NCI-H1417 treated with DMSO at 0.1 percent for 48 hours (cell line): ENCODE results near the gene UNK.
"Not testable (repeated sequence)": the region's sequence is repeated elsewhere in the genome, so short reads cannot be mapped to it uniquely, and the experiment has no call there.

Source experiments
- DNase-seq: peaks from one replicate; lab custom pipeline; 2025; lab: John Stamatoyannopoulos, UW

The UNK gene

DNA sequence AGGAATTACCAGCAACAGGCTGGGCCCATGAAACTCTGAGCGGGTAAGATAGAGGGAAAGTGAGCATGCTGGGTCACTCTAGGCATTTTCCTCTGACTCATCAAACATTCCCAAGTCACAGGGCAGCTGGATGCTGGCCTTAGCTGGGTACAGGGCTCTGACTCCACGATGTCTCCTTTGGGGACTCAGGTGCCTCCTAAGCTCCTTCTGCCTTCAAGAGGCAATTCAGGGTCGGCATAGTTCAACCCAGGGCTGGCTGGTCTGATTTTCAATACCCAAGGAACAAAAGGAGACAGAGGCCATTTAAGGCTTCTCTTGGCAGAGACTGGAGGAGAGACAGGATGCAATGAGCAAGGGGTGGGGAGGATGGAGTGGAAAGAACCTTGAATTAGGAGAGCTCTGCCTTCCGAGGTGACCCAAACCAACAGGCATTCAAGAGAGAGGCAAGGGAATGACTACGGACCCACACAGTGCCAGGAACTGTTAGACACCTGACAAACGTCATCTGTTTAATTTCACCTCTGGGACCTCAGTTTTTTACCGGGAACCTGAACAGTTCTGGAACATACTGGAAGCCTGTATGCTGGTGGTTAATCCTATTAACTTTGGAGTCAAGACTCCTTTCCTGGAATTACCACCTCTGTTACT is 69.6 kb downstream of the UNK start:
- no peak for DNase-seq

DNA sequence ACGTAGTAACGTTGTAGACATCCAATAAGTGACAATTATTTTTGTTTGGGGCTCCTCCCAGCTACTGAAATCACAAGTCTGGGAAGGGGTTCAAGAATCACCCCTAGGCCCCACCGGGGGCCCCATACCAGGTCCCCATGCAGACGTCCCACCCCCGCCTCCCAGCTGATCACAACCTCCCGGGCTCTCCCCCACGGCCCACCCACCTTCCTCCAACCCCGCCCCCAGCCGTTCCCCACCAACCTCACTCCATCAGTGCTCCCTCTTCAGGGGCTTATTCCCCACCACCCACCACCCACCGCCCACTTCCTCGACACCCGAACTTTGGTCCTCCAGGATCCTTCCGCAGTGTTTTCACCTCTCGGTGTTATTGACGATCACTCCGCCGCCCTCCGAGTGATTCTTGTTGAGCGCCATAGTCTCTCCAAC is 70.3 kb downstream of the UNK start:
- DNase-seq: no peak

DNA sequence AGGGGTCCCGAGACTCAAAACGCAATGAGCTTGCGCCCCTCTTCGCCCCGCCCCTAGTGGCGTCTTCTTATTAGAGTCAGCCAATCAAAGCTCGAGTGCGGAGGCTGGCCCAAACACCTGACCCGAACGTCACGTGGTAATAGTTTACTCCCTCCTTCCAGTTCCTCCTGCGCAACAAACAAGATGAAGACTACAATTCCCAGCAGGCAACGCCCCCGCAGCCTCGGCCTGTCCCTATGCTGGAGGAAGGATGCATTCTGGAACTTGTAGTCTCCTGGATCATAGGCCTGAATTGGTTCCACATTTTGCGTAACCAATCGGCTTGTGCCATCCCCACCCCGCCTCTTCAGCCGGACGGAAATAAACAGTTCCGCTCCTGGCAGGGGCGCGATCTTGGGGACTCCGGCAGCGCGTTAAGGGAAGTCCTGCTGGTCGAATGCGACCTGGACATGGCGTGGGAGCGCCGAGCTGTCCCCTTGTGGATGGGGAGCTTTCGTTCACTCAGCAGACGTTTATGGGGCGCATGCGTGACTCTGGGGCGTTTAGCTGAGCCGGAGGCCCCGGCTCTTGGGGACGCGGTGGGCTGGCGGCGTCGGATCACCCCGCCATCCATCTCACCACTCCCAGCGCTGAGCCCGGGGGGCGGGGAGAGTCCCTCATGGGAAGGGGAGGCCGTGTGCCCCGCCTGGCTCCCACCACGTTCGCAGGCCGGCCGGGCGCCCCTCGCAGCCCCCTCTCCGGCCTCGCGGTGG is 70.9 kb downstream of the UNK start, which contains the start of gene WBP2:
Gene WBP2 (minus strand): TSS at position 26 of the 752 bp plus-strand sequence. CDS start 38 bp downstream, outside the sequence.
- peak; percentile 98 for DNase-seq

DNA sequence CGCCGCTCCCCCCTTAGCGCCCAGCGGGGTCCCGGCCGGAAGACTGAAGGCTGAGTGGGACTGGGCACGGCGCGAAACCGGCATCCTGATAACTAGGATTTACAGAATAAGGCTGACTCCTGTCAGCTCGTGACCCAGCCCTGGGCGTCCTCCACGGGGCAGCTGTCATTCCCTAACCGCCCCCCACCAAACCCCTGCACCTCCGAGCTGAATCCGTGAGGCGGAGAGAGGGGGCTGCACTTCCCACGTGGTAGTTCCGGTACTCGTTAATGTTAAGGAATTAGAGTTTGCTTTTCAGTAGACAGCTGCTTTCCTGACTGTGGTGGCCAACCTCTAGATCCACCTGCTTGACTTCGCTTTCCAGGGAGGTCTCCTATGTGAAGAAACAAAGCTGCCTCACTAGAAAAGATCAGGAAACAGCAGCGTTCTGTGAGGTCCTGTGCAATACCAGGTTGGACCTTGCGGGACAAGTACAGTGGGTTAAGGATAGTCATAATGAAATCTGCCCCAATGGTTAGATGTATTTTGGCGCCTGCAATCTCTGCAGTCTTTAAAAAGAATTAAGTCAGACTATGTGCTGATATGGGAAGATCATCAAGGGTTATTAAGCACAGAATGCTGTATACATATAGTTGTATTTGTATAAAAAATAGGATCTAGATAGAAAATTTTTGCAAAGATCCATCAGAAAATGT is 71.6 kb downstream of the UNK start:
- DNase-seq: no peak

DNA sequence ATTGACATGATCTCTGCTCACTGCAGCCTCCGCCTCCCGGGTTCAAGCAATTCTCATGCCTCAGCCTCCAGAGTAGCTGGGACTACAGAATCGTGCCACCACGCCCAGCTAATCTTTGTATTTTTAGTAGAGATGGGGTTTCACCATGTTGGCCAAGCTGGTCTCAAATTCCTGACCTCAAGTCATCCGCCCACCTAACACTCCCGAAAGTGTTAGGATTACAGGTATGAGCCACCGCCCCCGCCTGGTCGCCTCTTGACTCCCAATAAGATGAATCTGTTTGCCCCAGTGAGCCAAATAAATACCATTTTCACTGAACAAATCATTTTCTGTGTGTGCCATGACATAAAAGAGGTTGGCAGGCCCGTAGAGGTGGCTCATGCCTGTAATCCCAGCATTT is 74.8 kb downstream of the UNK start:
- DNase-seq: not testable (repeated sequence)

DNA sequence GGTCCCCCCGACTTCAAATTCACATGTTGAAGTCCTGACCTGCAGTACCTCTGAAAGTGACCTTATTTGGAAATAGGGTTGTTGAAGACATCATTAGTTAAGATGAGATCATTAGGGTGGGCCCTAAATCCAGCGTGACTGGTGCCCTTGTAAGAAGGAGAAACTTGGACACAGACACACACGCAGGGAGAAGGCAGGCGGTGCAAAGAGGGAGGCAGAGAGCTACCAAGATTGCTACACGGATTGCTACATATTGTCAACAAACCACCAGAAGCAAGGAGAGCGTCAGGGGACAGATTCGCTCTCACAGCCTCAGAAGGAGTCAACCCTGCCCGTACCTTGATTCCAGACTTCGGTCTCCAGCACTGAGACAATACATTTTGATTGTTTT is 77.3 kb downstream of the UNK start:
- no peak for DNase-seq

DNA sequence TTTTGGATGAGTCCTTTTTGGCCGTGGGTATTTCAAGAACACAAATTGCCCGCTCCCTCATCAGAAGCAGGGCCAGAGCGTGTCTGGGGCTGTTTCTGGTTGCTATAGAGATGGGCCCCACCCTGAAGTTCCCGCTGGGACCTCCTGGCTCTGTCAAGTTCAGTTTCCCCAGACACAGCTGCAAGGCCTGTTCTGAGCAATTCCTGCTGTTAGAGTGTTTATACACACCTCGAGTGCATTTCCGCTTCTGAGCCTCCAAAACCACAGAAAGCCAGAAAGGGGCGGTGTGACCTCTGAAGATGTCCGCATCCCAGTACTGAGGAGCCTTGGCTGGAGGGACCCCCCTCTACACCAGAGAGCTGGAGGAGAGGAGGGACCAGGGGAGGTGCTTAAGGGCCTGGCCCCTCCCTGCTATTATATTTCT is 79.9 kb downstream of the UNK start:
- DNase-seq: no peak

DNA sequence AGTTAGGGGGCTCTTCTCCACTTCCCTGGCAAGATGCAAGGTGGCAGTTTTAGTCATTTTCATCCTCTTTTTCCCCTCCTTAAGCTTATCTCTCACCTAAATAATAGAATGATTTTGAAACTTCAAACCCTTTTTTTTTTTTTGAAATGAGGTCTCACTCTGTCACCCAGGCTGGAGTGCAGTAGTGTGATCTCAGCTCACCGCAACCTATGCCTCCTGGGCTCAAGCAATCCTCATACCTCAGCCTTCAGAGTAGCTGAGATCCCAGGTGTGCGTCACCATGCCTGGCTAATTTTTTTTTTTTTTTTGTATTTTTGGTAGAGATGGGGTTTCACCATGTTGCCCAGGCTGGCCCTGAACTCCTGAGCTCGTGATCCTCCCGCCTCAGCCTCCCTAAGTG is 80.3 kb downstream of the UNK start:
- not testable (repeated sequence) for DNase-seq

DNA sequence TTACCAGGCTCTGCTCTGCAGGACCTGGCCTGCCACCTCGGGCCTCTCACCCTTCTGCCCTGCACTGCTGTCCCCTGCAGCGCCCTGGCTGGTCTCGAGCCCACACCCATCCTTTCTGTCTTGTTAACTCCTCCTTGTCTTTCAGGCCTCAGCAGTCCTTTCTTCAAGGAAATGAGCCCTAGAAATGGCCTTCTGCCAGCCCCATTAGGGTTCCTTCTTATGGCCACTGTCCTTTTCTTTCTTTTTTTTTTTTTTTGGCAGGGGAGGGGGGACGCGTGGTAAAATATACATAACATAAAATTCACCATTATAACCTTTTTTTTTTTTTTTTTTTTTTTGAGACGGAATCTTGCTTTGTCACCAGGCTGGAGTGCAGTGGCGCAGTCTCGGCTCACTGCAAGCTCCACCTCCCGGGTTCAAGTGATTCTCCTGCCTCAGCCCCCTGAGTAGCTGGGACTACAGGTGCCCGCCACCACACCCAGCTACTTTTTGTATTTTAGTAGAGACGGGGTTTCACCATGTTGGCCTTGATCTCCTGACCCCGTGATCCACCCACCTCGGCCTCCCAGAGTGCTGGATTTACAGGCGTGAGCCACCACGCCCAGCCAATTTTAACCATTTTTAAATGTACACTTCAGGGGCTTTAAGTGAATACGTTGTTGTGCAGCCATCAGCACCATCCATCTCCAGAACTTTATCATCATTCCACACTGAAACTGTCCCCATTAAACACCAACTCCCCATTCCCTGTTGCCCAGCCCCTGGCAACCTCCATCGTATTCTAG is 81.0 kb downstream of the UNK start:
- DNase-seq: not testable (repeated sequence)

DNA sequence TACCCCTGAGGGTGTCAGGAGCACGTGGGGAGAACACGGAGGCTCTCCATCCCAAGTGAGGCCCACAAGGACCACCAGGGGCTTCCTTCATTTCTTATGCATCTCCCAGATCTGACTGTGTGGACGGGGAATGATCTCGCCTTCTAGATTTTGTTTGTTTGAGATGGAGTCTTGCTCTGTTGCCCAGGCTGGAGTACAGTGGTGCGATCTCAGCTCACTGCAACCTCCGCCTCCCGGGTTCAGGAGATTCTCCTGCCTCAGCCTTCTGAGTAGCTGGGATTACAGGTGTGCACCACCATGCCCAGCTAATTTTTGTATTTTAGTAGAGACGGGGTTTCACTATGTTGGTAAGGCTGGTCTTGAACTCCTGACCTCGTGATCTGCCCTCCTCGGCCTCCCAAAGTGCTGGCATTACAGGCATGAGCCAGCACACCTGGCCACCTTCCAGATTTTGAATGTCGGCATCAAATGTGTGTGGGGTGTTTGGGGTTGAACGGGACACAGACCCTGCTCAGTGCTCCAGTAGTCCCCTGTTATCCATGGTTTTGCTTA is 84.2 kb downstream of the UNK start:
- not testable (repeated sequence) for DNase-seq

DNA sequence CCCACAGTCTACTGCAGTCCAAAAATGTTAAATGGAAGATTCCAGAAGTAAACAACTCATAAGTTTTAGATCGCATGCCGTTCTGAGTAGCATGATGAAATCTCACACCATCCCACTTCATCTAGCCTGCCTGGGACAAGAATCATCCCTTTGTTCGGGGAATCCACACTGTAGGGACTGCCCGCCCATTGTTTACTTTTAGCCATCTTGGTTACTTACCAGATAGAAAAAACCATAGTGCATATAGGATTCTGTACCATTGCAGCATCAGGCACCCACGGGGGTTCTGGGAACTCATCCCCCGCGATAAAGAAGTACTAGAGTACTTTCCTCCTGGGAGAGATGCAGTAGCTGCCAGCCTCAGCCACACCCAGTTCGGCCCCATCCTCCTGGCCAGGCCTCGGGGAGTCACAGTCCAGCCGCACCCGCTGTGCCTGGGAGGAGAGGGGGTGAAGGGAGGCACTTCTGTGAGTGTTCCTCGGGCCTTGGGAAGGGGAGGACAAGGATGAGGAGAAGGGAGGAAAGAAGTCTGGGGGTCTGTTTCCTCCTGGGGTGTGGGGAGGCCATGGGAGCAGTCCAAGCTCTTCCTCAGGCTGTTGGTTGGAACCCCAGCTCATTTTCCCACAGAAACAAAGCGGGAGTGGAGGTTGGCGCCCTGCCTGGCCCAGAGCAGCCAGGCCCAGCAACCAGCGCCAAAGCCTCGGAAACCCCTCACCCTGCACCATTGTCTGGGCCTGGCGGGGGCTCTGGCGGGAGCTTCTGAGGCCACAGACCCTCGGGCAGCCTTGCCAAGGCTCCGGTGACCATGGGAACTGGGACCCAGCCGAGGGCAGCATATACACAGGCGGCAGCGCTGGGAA is 84.9 kb downstream of the UNK start:
- DNase-seq: no peak

DNA sequence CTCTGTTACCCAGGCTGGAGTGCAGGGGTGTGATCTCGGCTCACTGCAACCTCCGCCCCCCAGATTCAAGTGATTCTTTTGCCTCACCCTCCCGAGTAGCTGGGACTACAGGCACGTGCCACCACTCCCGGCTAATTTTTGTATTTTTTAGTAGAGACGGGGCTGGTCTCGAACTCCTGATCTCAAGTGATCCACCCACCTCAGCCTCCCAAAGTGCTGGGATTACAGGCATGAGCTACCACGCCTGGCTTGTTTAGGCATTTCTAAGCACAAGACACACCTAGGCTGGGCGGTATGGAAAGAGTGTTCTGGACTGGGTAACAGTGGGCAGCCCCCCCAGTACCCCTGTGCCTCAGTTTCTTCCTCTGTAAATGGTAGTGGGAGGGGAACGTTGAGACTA is 85.6 kb downstream of the UNK start:
- not testable (repeated sequence) for DNase-seq

DNA sequence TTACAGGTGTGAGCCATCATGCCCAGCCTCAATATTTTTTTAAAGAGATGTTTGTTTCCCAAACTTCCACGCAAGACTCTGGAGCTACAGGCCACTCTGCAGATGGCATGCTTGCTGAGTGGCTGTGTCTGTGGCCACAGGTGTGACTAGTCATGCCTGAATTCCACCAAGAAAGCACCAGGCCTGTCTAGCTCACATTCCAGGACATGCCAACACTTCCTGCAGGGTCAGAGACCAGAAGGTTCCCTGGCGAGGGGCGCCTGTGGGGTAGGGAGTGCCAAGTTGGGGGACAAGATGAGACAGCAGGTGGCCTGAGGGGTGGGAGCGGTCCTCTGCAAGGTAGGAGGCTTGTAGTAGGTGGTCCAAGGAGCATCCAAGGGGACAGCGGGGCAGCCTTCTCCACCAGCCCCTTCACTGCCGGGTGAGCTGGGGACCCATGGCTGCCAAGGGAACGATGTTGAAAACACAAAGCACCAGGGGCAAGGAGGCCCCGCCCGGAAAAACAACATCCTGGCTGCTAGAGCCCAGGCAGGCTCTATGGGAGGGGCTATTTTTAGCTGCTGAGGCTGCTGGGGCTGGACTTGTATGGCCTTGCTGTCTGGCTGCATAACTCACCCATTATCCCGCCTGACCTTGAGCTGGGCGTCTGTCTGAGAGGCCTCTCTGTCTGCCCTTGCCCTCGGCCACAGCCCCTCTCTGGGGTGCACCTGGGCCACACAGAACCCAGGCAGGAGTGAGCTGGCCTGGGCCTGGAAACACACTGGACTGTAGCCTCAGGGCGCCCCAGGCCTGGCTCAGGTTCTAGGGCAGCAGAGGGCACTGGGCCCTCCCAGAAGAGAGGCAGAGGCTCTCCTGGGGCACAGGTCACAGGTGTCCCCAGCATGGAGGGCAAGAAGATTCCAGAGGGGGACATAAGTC is 88.1 kb downstream of the UNK start:
- no peak for DNase-seq

DNA sequence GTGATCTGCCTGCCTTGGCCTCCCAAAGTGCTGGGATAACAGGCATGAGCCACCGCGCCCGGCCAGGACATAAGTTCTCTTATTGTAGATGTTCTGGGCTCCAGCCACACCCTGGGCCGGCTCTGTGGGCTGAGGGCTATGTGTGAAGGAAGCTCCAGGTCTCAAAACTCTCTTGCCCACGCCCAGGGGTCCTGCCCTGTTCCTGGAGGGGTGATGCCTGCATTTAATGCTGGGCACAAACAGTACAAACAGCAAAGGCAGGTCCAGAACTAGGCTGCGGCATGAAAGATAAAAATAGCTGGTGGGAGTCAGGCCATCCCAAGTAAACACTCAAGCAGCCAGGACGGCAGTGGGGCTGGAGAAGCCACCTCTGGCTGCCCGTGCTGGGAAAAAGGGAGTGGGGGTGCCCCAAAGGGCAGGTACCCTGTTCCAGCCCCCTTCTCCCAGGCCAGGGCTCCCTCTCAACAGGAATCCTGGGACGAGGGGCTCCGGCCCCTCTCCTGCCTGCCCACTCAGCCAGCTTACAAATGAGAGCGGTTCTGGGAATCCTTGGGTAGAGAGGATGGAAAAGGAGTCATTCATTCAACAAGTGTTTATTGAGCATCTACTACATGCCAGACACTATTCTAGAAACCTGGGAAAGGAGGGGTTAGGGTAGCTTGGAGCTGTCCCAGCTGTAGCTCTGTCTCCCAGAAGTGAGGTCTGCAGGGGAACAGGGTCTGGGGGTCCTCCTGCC is 89.1 kb downstream of the UNK start:
- no peak for DNase-seq

DNA sequence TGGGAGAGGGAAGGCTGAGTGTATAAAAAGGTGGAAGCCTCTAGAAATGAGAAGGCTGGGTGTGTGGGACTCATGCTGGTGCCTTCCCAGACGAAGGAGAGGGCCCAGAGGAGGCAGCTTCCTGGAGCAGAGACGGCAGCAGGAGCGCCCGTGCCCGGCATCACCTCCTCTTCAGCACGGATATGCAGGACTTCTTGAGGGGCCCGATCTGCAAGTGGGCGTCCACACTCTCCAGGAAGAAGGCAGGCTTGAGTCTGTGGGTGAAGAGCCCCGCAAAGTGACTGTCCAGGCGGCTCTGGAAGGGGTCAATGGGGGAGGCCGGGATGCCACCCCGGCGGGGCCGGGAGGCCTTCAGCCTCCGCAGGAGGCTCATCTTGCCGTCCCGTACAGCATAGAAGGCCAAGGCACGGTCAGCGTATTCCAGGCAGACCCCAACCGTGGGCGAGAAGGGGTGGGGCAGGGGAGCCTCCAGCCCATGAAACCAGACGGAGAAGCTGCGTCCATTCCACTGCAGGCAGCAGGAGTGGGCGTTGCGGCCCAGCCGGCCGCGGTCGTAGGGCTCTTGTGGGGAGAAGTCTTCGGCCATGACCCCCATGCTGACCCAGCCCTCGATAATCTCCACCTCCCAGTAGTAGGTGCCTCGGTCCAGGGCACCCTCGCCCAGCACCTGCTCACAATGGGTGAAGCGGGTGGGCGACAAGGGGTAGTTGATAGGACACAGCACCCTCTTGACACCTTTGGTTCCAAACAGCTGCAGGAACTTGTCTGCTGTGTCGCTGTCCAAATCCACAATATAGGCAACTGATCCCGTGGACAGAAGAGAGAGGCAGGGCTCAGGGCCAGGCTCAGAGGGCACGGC is 89.9 kb downstream of the UNK start:
- no peak for DNase-seq
